PC-9 (cell line): ENCODE results near the gene DDX56. TPM values are rescaled to one million over a fixed set of nuclear protein-coding genes. Genes with fewer than 3 reads are reported as not detected.

ENCODE experiments used
- Bru-seq: library from RNA; stranded (reverse); fragments of 400-500 nt; gene quantifications from one replicate; lab custom pipeline; 2021; lab: Mats Ljungman, UMichigan
- BruChase-seq, 2 experiments: library from RNA; stranded (reverse); fragments of 400-500 nt; gene quantifications; one replicate each; lab custom pipeline; 2021; lab: Mats Ljungman, UMichigan
- BruUV-seq: library from RNA; stranded (reverse); fragments of 400-500 nt; replicated peaks from 2 replicates; lab custom pipeline; 2021; lab: Mats Ljungman, UMichigan
- CTCF ChIA-PET: fragments of 300-600 bp; sonication (Branson Sonifier 250); formaldehyde crosslinking; loops from one replicate; lab custom pipeline; 2022; ENCODE audit warnings: antibody characterized with exemption; lab: Charles Lee
- POLR2A ChIA-PET: fragments of 300-600 bp; sonication (Branson Sonifier 250); formaldehyde crosslinking; loops from one replicate; lab custom pipeline; 2022; ENCODE audit warnings: antibody characterized with exemption; ENCODE audit not compliant: unreplicated experiment; lab: Charles Lee
- DNase-seq, 2 experiments: peaks; one replicate each; pipeline versions ENCODE4 v3.0.0 to v3.0.0-alpha.2; 2015 to 2022; ENCODE audit warnings: mixed read lengths in 1 of 2
- H2AFZ ChIP-seq: fragments of 200-600 bp; sonication (generic); 2 replicates; pipeline ENCODE4 v1.8.1; 2017; ENCODE audit warnings: antibody characterized with exemption
- H3F3A ChIP-seq: fragments of 200-600 bp; sonication (generic); 2 replicates; pipeline ENCODE4 v1.8.1; 2017; ENCODE audit warnings: antibody characterized with exemption, mild to moderate bottlenecking, low read depth; ENCODE audit not compliant: insufficient read depth
- H3K27ac ChIP-seq: fragments of 200-600 bp; sonication (generic); 2 replicates; pipeline ENCODE4 v1.6.1; 2016; ENCODE audit warnings: mixed run types
- H3K27me3 ChIP-seq: fragments of 200-600 bp; sonication (generic); 2 replicates; pipeline ENCODE4 v1.6.1; 2016; ENCODE audit warnings: low read depth, mixed run types; ENCODE audit not compliant: insufficient read depth
- H3K36me3 ChIP-seq: fragments of 200-600 bp; sonication (generic); 2 replicates; pipeline ENCODE4 v1.6.1; 2016; ENCODE audit warnings: low read depth, mixed run types
- H3K4me1 ChIP-seq: fragments of 200-600 bp; sonication (generic); replicated peaks from 2 replicates; pipeline ENCODE4 v1.6.1; 2016; ENCODE audit warnings: mixed run types; ENCODE audit not compliant: insufficient read depth
- H3K4me2 ChIP-seq: fragments of 200-600 bp; sonication (generic); 2 replicates; pipeline ENCODE4 v1.6.1; 2017; ENCODE audit warnings: mixed run types
- H3K4me3 ChIP-seq: fragments of 200-600 bp; sonication (generic); 2 replicates; pipeline ENCODE4 v1.6.1; 2016; ENCODE audit warnings: mixed run types
- H3K79me2 ChIP-seq: fragments of 200-600 bp; sonication (generic); 2 replicates; pipeline ENCODE4 v1.6.1; 2017; ENCODE audit warnings: low read depth, mixed run types
- H3K9me2 ChIP-seq: fragments of 200-600 bp; sonication (generic); 2 replicates; pipeline ENCODE4 v1.8.1; 2017; ENCODE audit warnings: mild to moderate bottlenecking; ENCODE audit not compliant: insufficient read depth
- H3K9me3 ChIP-seq: fragments of 200-600 bp; sonication (generic); 2 replicates; pipeline ENCODE4 v1.8.1; 2016; ENCODE audit warnings: low read depth; ENCODE audit not compliant: insufficient read depth
- H4K20me1 ChIP-seq: fragments of 200-600 bp; sonication (generic); 2 replicates; pipeline ENCODE4 v1.8.1; 2017; ENCODE audit not compliant: insufficient read depth
- CTCF ChIP-seq: fragments of 200-600 bp; sonication (generic); conservative IDR thresholded peaks from 2 replicates; pipeline ENCODE4 v1.6.1; 2017; ENCODE audit warnings: mixed run types, antibody characterized with exemption, mild to moderate bottlenecking, moderate library complexity
- EZH2 ChIP-seq: fragments of 200-600 bp; sonication (generic); IDR thresholded peaks from 2 replicates; pipeline ENCODE4 v1.8.0; 2017; ENCODE audit warnings: antibody characterized with exemption, low read depth
- intact Hi-C: fragments of 100-400 bp; cut with micrococcal nuclease; formaldehyde crosslinking; loops from one replicate; pipeline ENCODE4 v1.10.0; 2022; ENCODE audit not compliant: unreplicated experiment
- long read RNA-seq: library from polyadenylated mRNA; stranded (forward); transcript quantifications from one replicate; pipeline ENCODE4 v2.0.0, GENCODE V29; 2022
- total RNA-seq: library from RNA; stranded (reverse); gene quantifications from 2 replicates; pipeline ENCODE4 v1.2.3, GENCODE V29; 2021

Gene DDX56
- 113 and 125 TPM in 2 replicates for total RNA-seq
- percentile 86 among the genes with signal in this experiment for Bru-seq, nascent RNA
- percentile 90 among the genes with signal in this experiment for BruChase-seq, experiment 1, labeled RNA remaining after a 2-hour chase
- percentile 95 among the genes with signal in this experiment for BruChase-seq, experiment 2, labeled RNA remaining after a 6-hour chase
- long read RNA-seq, transcript DDX56-201 (14 exons, 2,336 nt): major isoform, 190 of 212 reads
- long read RNA-seq, partial matches to known transcripts: 5 of 212 reads
- long read RNA-seq, other reads (novel, unspliced or antisense): 13 of 212 reads

DNA sequence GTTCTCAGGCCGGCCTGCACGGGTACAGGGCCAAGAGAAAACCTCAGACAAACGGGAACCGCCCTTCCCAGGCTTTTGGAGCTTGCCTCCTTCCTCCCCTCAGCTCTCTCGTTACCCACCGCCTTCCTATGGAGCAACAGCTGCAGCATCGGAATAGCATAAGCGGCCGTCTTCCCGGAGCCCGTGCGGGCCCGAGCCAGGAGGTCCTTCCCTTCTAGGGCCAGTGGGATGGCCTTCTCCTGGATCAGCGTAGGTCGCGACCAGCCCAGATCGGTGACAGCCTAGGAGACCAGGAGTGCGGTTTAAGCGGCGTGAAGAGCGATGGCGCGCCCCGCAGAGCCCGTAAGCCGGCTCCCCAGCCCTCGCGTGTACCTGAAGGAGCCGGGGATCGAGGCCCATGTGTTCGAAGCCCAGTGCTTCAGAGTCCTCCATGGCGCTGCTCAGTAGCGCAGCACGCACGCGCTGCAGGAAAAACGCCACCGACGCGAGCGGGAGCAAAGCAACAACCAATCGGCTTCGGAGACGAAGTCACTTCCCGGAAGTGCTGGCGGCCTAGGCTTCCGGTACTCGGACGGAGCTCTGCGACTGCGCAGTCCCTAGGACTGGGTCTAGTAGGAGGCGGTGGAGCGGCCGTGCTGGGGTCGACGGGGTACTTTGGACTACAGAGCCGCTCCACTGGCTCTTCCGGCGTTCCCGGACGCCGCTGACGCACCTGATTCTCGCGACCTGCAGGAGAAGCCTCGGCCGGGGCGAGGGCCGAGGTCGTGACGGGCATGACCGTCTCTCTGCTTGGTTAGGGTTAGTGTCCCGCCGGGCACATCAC is at the start of gene DDX56:
DDX56 (minus strand) TSS at position 445 of the 823 bp plus-strand sequence; CDS start at position 432, 13 bp downstream.
- intact Hi-C loops: no loop called here
- Histone ChIP-seq H3K4me3 (peak within 1 kb of the TSS; percentile 84), H3K27me3 (no peaks in the 10 kb centered on the region), H3K79me2 (peaks cover 60% of the 10 kb centered on the region), H3K36me3 (peaks cover 51% of the 10 kb centered on the region), H3F3A (peaks cover 59% of the 10 kb centered on the region), H2AFZ (peak within 1 kb of the TSS; percentile 81), H3K4me1 (peaks cover 23% of the 10 kb centered on the region), H3K4me2 (peak within 1 kb of the TSS; percentile 93), H3K27ac (peak within 1 kb of the TSS; percentile 33), H3K9me3 (no peaks in the 10 kb centered on the region), H3K9me2 (no peaks in the 10 kb centered on the region), H4K20me1 (peaks cover 9% of the 10 kb centered on the region; the same call in 1 of the 2 replicates)
- peak; percentile 92 to 95 for DNase-seq
- TSS peak; percentile 35 for BruUV-seq
- no peak for TF ChIP-seq EZH2
- no peak for TF ChIP-seq CTCF
- CTCF ChIA-PET: interaction anchor here (0.6 to 1.0 kb wide), 5 partner anchors 39 to 426 kb away, joined by 3 to 11 read pairs (median 3); partner anchors contain the start of gene H2AZ2
- POLR2A ChIA-PET: interaction anchor here (0.5 to 1.0 kb wide), 13 partner anchors 9 to 1651 kb away, joined by 3 to 14 read pairs (median 5); partner anchors contain the start of genes H2AZ2 and TBRG4

DNA sequence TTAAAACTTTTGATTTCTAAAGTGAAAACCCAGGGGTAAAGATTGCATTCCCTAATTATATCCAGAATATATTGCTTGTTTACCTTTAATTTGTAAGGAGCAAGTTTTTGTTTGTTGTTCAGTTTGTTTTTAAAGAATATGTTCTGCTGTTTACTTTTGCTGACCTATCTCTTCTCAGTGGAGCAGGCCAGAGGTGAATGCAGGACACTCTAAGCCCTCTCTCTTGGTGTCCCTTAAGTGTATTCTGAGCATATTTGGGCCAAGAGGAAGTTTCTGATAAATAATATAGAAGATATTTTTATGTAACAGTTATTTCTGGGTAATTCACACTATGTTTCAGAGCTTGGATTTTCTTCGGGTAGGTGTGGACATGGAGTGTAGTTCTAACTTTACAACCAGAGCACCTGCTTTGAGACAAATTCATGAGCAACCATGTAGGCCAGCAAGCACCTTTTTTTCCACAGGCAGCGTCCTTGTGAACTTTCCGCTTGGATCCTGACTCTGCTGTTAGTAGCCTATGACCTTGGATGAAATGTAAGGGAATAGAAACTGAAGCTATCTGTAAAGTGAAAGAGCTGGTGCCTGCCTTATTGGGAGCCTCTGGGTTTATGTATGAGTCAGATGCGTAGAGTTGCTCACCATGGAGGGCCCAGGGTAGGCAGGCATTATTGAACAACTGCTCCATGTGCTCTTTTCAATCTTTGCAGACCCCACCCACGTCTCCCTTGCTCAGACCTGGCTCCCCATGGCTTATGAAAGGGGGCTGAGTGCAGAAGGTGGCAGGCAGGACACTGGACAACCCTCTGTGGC is 48.8 kb upstream of the DDX56 start:
- Histone ChIP-seq H3K27ac (peak overlapping the region; percentile 87; the same call in 1 of the 2 replicates), H3K9me2 (no peaks in the 10 kb centered on the region), H3K4me3 (no peak overlapping the region), H3K79me2 (peaks cover 88% of the 10 kb centered on the region), H3F3A (peaks cover 38% of the 10 kb centered on the region), H4K20me1 (no peaks in the 10 kb centered on the region), H3K4me1 (peaks cover 53% of the 10 kb centered on the region), H3K9me3 (0 out of 2 replicates have a peak, but pooled peaks cover 3% of the 10 kb centered on the region), H3K4me2 (peak overlapping the region; percentile 17), H2AFZ (no peak overlapping the region), H3K27me3 (no peaks in the 10 kb centered on the region), H3K36me3 (peaks cover 40% of the 10 kb centered on the region)
- peak in 1 of 2 experiments; percentile 21 for DNase-seq
- intact Hi-C loops: no loop called here
- BruUV-seq: no TSS peak
- POLR2A ChIA-PET: interaction anchor here (0.7 kb wide), 1 partner anchor 266 kb away, joined by 3 read pairs; no protein-coding TSS in a partner anchor
- CTCF ChIA-PET: interaction anchor here (0.9 kb wide), 1 partner anchor 16 kb away, joined by 3 read pairs; no protein-coding TSS in a partner anchor
- TF ChIP-seq CTCF (no peak), EZH2 (no peak)
